Measurements from ENCODE around the gene ITGA1. TPM values are rescaled to one million over a fixed set of nuclear protein-coding genes. Genes with fewer than 3 reads are reported as not detected.
"Not testable (repeated sequence)": the region's sequence is repeated elsewhere in the genome, so short reads cannot be mapped to it uniquely, and the experiment has no call there.

Gene ITGA1
- total and polyA plus RNA-seq, 2 donors from 2014 or later, result 13.3 to 65.6 TPM

DNA sequence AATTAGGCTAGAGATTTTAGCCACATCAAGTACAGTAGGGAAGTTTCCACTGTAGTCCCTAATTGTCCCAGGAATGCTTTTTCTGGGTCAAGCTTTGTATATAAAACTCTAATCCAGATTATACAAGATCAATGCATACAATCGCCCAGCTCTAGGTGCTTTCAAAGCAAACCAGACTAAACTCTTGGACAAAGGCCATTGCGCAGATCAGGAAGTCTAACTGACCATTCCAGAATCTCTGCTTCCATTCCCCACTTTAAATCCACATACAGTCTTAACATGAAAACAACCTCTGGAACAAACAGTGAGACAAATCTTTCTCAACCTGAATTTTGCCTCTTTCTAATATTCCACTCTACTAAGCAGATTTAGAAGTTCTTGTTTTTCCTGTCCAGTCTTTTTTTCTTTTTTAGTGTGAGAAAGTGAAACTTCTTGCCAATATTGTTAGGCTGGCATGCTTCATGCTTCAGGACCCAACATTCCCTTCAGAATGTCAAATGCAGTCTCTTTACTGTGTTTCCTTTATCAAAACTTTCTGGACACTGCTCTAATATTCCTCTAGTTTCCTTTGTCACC, 76.1 kb downstream of the ITGA1 start:
- Histone ChIP-seq H3K27me3 (ENCODE audit: control insufficient read depth, insufficient read depth, low read length) (no peaks in the 10 kb centered on the region), H3K27ac (ENCODE audit: low read depth in 2 of 2, low read length in 2 of 2) (peak overlapping the region; percentile 28 to 83), H3K9me3 (ENCODE audit: control insufficient read depth in 2 of 3, insufficient read depth in 1 of 3, low read length in 3 of 3) (no peaks in the 10 kb centered on the region), H3K36me3 (ENCODE audit: control insufficient read depth in 2 of 3, insufficient read depth in 3 of 3, low read length in 3 of 3) (peaks cover 0 to 7% (median 0%) of the 10 kb centered on the region in 3 donors), H3K4me1 (ENCODE audit: control insufficient read depth in 2 of 3, insufficient read depth in 2 of 3, low read depth in 1 of 3, low read length in 3 of 3) (peaks cover 2 to 8% (median 4%) of the 10 kb centered on the region in 3 donors), H3K9ac (ENCODE audit: low read length in 3 of 3) (no peak overlapping the region), H3K4me3 (ENCODE audit: low read length in 3 of 3) (peak overlapping the region in 2 of 3 donors; percentile 20 to 46)
- no peak for FAIRE-seq
- DNase-seq, result peak in 1 of 5 donors; percentile 19
- TF ChIP-seq, protein P1, sequence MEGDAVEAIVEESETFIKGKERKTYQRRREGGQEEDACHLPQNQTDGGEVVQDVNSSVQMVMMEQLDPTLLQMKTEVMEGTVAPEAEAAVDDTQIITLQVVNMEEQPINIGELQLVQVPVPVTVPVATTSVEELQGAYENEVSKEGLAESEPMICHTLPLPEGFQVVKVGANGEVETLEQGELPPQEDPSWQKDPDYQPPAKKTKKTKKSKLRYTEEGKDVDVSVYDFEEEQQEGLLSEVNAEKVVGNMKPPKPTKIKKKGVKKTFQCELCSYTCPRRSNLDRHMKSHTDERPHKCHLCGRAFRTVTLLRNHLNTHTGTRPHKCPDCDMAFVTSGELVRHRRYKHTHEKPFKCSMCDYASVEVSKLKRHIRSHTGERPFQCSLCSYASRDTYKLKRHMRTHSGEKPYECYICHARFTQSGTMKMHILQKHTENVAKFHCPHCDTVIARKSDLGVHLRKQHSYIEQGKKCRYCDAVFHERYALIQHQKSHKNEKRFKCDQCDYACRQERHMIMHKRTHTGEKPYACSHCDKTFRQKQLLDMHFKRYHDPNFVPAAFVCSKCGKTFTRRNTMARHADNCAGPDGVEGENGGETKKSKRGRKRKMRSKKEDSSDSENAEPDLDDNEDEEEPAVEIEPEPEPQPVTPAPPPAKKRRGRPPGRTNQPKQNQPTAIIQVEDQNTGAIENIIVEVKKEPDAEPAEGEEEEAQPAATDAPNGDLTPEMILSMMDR (IDR thresholded peaks at IDR 0.05; ENCODE audit: borderline replicate concordance, extremely low read depth, insufficient read depth), result no peak
- intact Hi-C loops (cut with DNase I), result no loop called here

DNA sequence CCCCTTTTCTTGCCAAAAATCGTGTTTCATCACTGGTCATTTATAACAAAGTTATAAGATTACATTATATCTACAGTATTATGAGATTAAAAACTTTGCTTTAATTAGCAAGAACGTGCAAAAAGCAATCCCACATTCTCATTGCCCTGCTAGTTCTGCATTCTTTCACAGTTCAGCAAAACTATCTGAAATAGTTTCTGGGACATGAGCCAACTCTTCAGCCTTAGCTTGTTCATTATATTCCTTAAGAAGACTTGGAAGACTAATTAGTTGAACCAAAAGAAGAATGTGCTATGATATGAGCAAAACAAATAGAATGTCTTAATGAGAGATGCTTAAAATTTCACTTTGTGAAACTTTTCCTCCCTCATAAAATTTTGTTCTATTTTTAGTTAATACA, 76.7 kb downstream of the ITGA1 start:
- TF ChIP-seq, protein P1 (IDR thresholded peaks at IDR 0.05; ENCODE audit: borderline replicate concordance, extremely low read depth, insufficient read depth), result no peak
- peaks cover 2 to 8% (median 4%) of the 10 kb centered on the region in 3 donors for H3K4me1 ChIP-seq (ENCODE audit: control insufficient read depth in 2 of 3, insufficient read depth in 2 of 3, low read depth in 1 of 3, low read length in 3 of 3)
- peaks cover 0 to 7% (median 0%) of the 10 kb centered on the region in 3 donors for H3K36me3 ChIP-seq (ENCODE audit: control insufficient read depth in 2 of 3, insufficient read depth in 3 of 3, low read length in 3 of 3)
- H3K9me3 ChIP-seq (ENCODE audit: control insufficient read depth in 2 of 3, insufficient read depth in 1 of 3, low read length in 3 of 3), result no peaks in the 10 kb centered on the region
- H3K27me3 ChIP-seq (ENCODE audit: control insufficient read depth, insufficient read depth, low read length), result no peaks in the 10 kb centered on the region
- peak overlapping the region; percentile 28 to 83 for H3K27ac ChIP-seq (ENCODE audit: low read depth in 2 of 2, low read length in 2 of 2)
- no peak overlapping the region for H3K9ac ChIP-seq (ENCODE audit: low read length in 3 of 3)
- FAIRE-seq, result peak; percentile 95
- intact Hi-C loops (cut with DNase I), result no loop called here
- peak in 2 of 5 donors; percentile 79 to 91 for DNase-seq
- peak overlapping the region in 2 of 3 donors; percentile 20 to 46 for H3K4me3 ChIP-seq (ENCODE audit: low read length in 3 of 3)

- H3K27me3 ChIP-seq (ENCODE audit: control insufficient read depth, insufficient read depth, low read length), result no peaks in the 10 kb centered on the region
- TF ChIP-seq, protein P1 (IDR thresholded peaks at IDR 0.05; ENCODE audit: borderline replicate concordance, extremely low read depth, insufficient read depth), result no peak
- intact Hi-C loops (cut with DNase I), result no loop called here
- no peak overlapping the region for H3K9ac ChIP-seq (ENCODE audit: low read length in 3 of 3)
- no peak overlapping the region for H3K4me3 ChIP-seq (ENCODE audit: low read length in 3 of 3)
- peaks cover 0 to 7% (median 0%) of the 10 kb centered on the region in 3 donors for H3K36me3 ChIP-seq (ENCODE audit: control insufficient read depth in 2 of 3, insufficient read depth in 3 of 3, low read length in 3 of 3)
- H3K9me3 ChIP-seq (ENCODE audit: control insufficient read depth in 2 of 3, insufficient read depth in 1 of 3, low read length in 3 of 3), result no peaks in the 10 kb centered on the region
- H3K4me1 ChIP-seq (ENCODE audit: control insufficient read depth in 2 of 3, insufficient read depth in 2 of 3, low read depth in 1 of 3, low read length in 3 of 3), result peaks cover 2 to 8% (median 4%) of the 10 kb centered on the region in 3 donors
- H3K27ac ChIP-seq (ENCODE audit: low read depth in 2 of 2, low read length in 2 of 2), result peak overlapping the region in 1 of 2 donors; percentile 58
- DNase-seq, result no peak
- FAIRE-seq, result no peak
These were observed 77.2 kb downstream of the ITGA1 start for GRCh38 chr5:52864884-52865283.

GRCh38 chr5:52865991-52866390, 78.3 kb downstream of the ITGA1 start:
- FAIRE-seq; intact Hi-C loops (cut with DNase I); H3K27ac ChIP-seq (ENCODE audit: low read depth in 2 of 2, low read length in 2 of 2): not testable (repeated sequence)

More at GRCh38 chr5:52865991-52866390, 78.3 kb downstream of the ITGA1 start:
- H3K36me3 ChIP-seq (ENCODE audit: control insufficient read depth in 2 of 3, insufficient read depth in 3 of 3, low read length in 3 of 3); H3K4me3 ChIP-seq (ENCODE audit: low read length in 3 of 3); DNase-seq; H3K27me3 ChIP-seq (ENCODE audit: control insufficient read depth, insufficient read depth, low read length); H3K9ac ChIP-seq (ENCODE audit: low read length in 3 of 3); H3K9me3 ChIP-seq (ENCODE audit: control insufficient read depth in 2 of 3, insufficient read depth in 1 of 3, low read length in 3 of 3): not testable (repeated sequence)
- peaks cover 9 to 15% (median 10%) of the 10 kb centered on the region in 3 donors for H3K4me1 ChIP-seq (ENCODE audit: control insufficient read depth in 2 of 3, insufficient read depth in 2 of 3, low read depth in 1 of 3, low read length in 3 of 3)
